ENCODE data around the gene GID8.

DNA sequence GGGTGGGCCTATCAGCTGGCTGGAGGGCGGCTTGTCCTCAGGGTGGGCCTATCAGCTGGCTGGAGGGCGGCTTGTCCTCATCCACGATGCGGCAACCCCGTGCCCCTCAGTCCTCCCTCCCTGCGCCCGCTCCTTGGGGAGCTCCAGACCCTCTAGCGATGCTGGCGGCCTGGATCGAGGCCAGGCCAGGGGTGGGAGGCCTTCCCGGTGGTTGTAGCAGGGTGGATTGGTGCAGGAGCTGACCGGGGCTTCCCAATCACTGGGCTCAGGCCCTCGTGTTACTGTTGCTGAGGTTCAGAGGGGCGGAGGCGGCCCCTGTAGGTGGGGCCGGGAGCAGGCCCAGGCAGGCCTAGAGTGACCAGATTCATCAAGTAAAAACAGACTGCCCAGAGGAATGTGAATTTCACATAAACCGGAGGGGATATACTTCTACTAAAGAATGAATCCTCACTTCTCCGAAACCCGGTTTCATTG, 23.4 kb downstream of the GID8 start:
- TF ChIP-seq, protein P1, sequence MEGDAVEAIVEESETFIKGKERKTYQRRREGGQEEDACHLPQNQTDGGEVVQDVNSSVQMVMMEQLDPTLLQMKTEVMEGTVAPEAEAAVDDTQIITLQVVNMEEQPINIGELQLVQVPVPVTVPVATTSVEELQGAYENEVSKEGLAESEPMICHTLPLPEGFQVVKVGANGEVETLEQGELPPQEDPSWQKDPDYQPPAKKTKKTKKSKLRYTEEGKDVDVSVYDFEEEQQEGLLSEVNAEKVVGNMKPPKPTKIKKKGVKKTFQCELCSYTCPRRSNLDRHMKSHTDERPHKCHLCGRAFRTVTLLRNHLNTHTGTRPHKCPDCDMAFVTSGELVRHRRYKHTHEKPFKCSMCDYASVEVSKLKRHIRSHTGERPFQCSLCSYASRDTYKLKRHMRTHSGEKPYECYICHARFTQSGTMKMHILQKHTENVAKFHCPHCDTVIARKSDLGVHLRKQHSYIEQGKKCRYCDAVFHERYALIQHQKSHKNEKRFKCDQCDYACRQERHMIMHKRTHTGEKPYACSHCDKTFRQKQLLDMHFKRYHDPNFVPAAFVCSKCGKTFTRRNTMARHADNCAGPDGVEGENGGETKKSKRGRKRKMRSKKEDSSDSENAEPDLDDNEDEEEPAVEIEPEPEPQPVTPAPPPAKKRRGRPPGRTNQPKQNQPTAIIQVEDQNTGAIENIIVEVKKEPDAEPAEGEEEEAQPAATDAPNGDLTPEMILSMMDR (IDR thresholded peaks at IDR 0.05) = no peak
- no peak for TF ChIP-seq POLR2A (IDR thresholded peaks at IDR 0.05)
